DMS 273 treated with DMSO at 0.1 percent for 48 hours (cell line): ENCODE results near the gene LOXHD1.
A peak's percentile ranks its signal among the peaks of the same experiment; 100 is the strongest.

Experiments
- DNase-seq: peaks from one replicate; lab custom pipeline; 2025; lab: John Stamatoyannopoulos, UW

The LOXHD1 gene

GRCh38 chr18:46625069-46625468 lies 32.0 kb downstream of the LOXHD1 start:
- DNase-seq = no peak

GRCh38 chr18:46624127-46624526 lies 32.9 kb downstream of the LOXHD1 start:
- no peak for DNase-seq

GRCh38 chr18:46623541-46623940 lies 33.5 kb downstream of the LOXHD1 start:
- DNase-seq = no peak

GRCh38 chr18:46622999-46623398 lies 34.0 kb downstream of the LOXHD1 start:
- peak; percentile 10 for DNase-seq

- no peak for DNase-seq
Measured at GRCh38 chr18:46622451-46622850, 34.6 kb downstream of the LOXHD1 start.

- DNase-seq = no peak
Measured at GRCh38 chr18:46621871-46622270, 35.1 kb downstream of the LOXHD1 start.

GRCh38 chr18:46621111-46621766 lies 35.8 kb downstream of the LOXHD1 start:
- DNase-seq = no peak

GRCh38 chr18:46619559-46619958 lies 37.5 kb downstream of the LOXHD1 start:
- DNase-seq = no peak

GRCh38 chr18:46615720-46616119 lies 41.3 kb downstream of the LOXHD1 start:
- no peak for DNase-seq

- DNase-seq = no peak
Measured at GRCh38 chr18:46609048-46609447, 48.0 kb downstream of the LOXHD1 start.

- no peak for DNase-seq
Measured at GRCh38 chr18:46607926-46608325, 49.1 kb downstream of the LOXHD1 start.

- DNase-seq = no peak
Measured at GRCh38 chr18:46601141-46601805, 55.7 kb downstream of the LOXHD1 start.

- peak; percentile 28 for DNase-seq
Measured at GRCh38 chr18:46596119-46596518, 60.9 kb downstream of the LOXHD1 start.

GRCh38 chr18:46591783-46592391 lies 65.1 kb downstream of the LOXHD1 start:
- DNase-seq = no peak

- no peak for DNase-seq
Measured at GRCh38 chr18:46590103-46590502, 66.9 kb downstream of the LOXHD1 start.

- no peak for DNase-seq
Measured at GRCh38 chr18:46588971-46589660, 67.9 kb downstream of the LOXHD1 start.

GRCh38 chr18:46587600-46587999 lies 69.4 kb downstream of the LOXHD1 start:
- DNase-seq = no peak

GRCh38 chr18:46583711-46584110 lies 73.3 kb downstream of the LOXHD1 start:
- no peak for DNase-seq

GRCh38 chr18:46581648-46582047 lies 75.4 kb downstream of the LOXHD1 start:
- no peak for DNase-seq

GRCh38 chr18:46578987-46579386 lies 78.0 kb downstream of the LOXHD1 start:
- DNase-seq = no peak

GRCh38 chr18:46577546-46577945 lies 79.5 kb downstream of the LOXHD1 start:
- no peak for DNase-seq

GRCh38 chr18:46575851-46576250 lies 81.2 kb downstream of the LOXHD1 start:
- DNase-seq = no peak

- no peak for DNase-seq
Measured at GRCh38 chr18:46574743-46575115, 82.3 kb downstream of the LOXHD1 start.
